Hypothalamus (tissue), 51 donors: ENCODE measurements around the gene OSBPL2.

Source experiments
- DNase-seq, 51 donors: peaks; one replicate each; lab custom pipeline; 2025; lab: John Stamatoyannopoulos, UW

OSBPL2 gene

GRCh38 chr20:62237801-62238568 lies at the start of gene OSBPL2:
Gene OSBPL2, plus strand, starts transcription at chr20:62238521. Its CDS starts 17,664 bp downstream, at chr20:62256185.
- peak; percentile 82 to 100 (median 98) for DNase-seq

- no peak for DNase-seq
Observed at GRCh38 chr20:62190639-62191411, 47.5 kb upstream of the OSBPL2 start.

GRCh38 chr20:62191781-62192559 lies 46.4 kb upstream of the OSBPL2 start:
- DNase-seq: no peak

- no peak for DNase-seq
Observed at GRCh38 chr20:62192635-62193034, 45.7 kb upstream of the OSBPL2 start.

- DNase-seq: no peak
Observed at GRCh38 chr20:62193079-62194025, 45.0 kb upstream of the OSBPL2 start.

- DNase-seq: no peak
Observed at GRCh38 chr20:62195075-62195405, 43.3 kb upstream of the OSBPL2 start.

GRCh38 chr20:62195736-62196135 lies 42.6 kb upstream of the OSBPL2 start:
- no peak for DNase-seq

GRCh38 chr20:62196286-62196685 lies 42.0 kb upstream of the OSBPL2 start:
- no peak for DNase-seq

GRCh38 chr20:62197311-62197710 lies 41.0 kb upstream of the OSBPL2 start:
- no peak for DNase-seq

- no peak for DNase-seq
Observed at GRCh38 chr20:62197801-62198200, 40.5 kb upstream of the OSBPL2 start.

- DNase-seq: no peak
Observed at GRCh38 chr20:62198496-62198895, 39.8 kb upstream of the OSBPL2 start.

- DNase-seq: no peak
Observed at GRCh38 chr20:62198931-62199330, 39.4 kb upstream of the OSBPL2 start.

- no peak for DNase-seq
Observed at GRCh38 chr20:62200491-62201172, 37.7 kb upstream of the OSBPL2 start.

GRCh38 chr20:62201173-62202082 lies 36.9 kb upstream of the OSBPL2 start:
- no peak for DNase-seq

GRCh38 chr20:62202083-62202395 lies 36.3 kb upstream of the OSBPL2 start:
- DNase-seq: no peak

- no peak for DNase-seq
Observed at GRCh38 chr20:62202676-62203377, 35.5 kb upstream of the OSBPL2 start.

- no peak for DNase-seq
Observed at GRCh38 chr20:62203378-62204030, 34.8 kb upstream of the OSBPL2 start.
